SH-SY5Y (cell line): ENCODE results near the gene LHX4.

Experiments
- GATA2 ChIP-seq: IDR thresholded peaks from 2 replicates; pipeline ENCODE4 v1.6.1; 2011; ENCODE audit warnings: mild to moderate bottlenecking, low read depth, low read length
- GATA3 ChIP-seq: IDR thresholded peaks from 2 replicates; pipeline ENCODE4 v1.6.1; 2011; ENCODE audit warnings: low read depth, mild to moderate bottlenecking, low read length, moderate library complexity

DNA sequence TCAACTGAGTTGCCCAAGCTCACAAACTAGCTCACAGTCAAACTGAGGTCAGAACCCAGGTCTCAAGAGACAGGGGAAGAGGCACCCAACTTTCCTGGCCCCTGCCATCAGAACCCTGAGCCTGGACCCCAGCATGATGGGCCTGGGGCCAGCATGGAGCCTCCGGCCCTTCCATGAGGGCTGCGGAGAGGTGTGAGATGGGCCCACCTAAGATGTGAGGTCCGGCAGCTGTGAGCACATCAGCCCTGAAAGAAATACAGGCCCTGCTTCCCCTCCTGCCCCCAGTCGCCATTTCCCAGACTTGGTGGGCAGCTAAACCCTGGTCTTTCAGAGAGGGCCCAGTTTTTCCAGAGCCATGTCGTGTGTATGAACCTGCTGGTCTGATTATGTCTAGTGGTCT is 44.8 kb upstream of the LHX4 start:
- TF ChIP-seq GATA3 (no peak), GATA2 (no peak)
